Large intestine (tissue), 3 donors: ENCODE data around the gene ZBTB17. TPM values are rescaled to one million over a fixed set of nuclear protein-coding genes. Genes with fewer than 3 reads are reported as not detected.

Experiments
- DNase-seq, 2 donors: peaks; one replicate each; pipeline versions ENCODE4 v3.0.0 to v3.0.0-alpha.2; 2013
- H3K27ac ChIP-seq: one replicate; pipeline ENCODE4 v1.5.1; 2013; ENCODE audit warnings: low read length
- H3K27me3 ChIP-seq: 2 replicates; pipeline ENCODE4 v1.6.1; 2013; ENCODE audit warnings: low read length; ENCODE audit not compliant: control insufficient read depth, insufficient read depth
- H3K36me3 ChIP-seq: 2 replicates; pipeline ENCODE4 v1.6.1; 2013; ENCODE audit warnings: low read length; ENCODE audit not compliant: control insufficient read depth, insufficient read depth
- H3K4me1 ChIP-seq: one replicate; pipeline ENCODE4 v1.6.1; 2013; ENCODE audit warnings: low read length; ENCODE audit not compliant: control insufficient read depth, insufficient read depth
- H3K4me3 ChIP-seq: one replicate; pipeline ENCODE4 v1.5.1; 2013; ENCODE audit warnings: low read length
- H3K9me3 ChIP-seq: one replicate; pipeline ENCODE4 v1.6.1; 2013; ENCODE audit warnings: mild to moderate bottlenecking, low read depth, low read length, moderate library complexity; ENCODE audit not compliant: control insufficient read depth
- WGBS: methylation state at CpG from one replicate; pipeline ENCODE4 v1.1.5; 2013; ENCODE audit warnings: low lambda C conversion rate; ENCODE audit not compliant: insufficient coverage; 5-methylcytosine and 5-hydroxymethylcytosine counted together
- polyA plus RNA-seq: library from polyadenylated mRNA; unstranded; fragments of 120-200 nt; gene quantifications from one replicate; pipeline ENCODE4 v1.2.1, GENCODE V29; 2013

Gene ZBTB17
- polyA plus RNA-seq, 1 donor: 22.8 TPM

DNA sequence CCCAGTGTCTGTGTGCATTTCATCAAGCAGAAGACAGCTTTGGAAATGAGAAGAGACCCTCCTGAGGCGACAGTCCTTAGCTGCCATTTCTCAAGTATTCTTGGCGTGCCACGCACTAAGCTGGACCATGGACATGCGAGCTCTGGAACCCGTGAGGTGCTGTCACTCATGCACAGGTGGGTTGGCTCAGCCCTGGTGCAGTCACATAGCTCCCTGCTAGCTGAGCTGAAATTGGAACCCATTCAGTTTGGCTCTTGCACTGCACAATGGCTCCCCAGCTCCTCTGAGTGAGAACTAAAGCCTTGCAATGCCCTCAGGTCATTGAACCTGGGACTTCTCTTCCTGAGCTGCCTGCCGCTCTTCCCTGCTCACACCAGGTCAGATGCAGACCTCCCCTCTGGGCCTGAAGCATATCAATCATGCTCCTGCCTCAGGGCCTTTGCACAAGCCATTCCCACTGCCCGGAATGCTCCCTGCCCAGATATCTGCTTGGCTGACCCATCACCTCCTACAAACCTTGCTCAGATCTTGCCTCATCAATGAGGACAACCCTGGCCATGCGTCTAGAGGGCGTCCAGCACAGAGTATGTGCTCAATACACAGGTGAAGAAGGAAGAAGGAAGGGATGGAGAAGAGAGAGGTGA lies 21.9 kb upstream of the ZBTB17 start:
- no peaks in the 10 kb centered on the region for H3K27me3 ChIP-seq
- H3K36me3 ChIP-seq: no peaks in the 10 kb centered on the region
- no CpG with 5 or more reads among the region's 9 CpGs for WGBS
- DNase-seq: no peak
- H3K4me1 ChIP-seq: no peaks in the 10 kb centered on the region
- H3K4me3 ChIP-seq: no peak overlapping the region
- no peak overlapping the region for H3K27ac ChIP-seq
- H3K9me3 ChIP-seq: no peaks in the 10 kb centered on the region

DNA sequence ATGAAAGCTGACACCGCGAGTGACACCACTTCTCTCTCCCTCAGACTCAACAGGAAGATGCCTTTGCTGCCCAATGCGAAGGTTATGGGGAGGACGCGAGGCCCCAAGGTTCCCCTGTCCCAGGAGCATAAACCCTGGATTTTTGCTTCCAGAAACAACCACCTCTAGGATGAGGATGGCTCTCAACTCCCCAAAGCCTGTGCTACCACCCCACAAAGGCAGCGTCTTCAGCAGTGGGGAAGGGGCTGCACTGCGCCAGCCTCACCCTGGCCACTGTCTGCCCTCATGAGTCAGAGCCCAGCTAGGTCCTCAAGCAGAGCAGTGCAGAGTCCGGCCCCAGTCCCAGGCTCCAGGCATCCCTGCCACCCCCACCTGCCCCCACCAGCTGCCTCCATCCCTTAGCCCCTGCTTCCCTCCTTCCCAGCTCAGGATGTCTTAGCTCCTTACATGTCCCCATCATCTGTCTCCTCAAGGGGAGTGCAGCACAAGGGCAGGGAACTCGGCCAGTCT lies 21.2 kb upstream of the ZBTB17 start:
- no peaks in the 10 kb centered on the region for H3K4me1 ChIP-seq
- no peak overlapping the region for H3K27ac ChIP-seq
- no peak overlapping the region for H3K4me3 ChIP-seq
- DNase-seq: no peak
- H3K9me3 ChIP-seq: no peaks in the 10 kb centered on the region
- no peaks in the 10 kb centered on the region for H3K36me3 ChIP-seq
- no CpG with 5 or more reads among the region's 9 CpGs for WGBS
- no peaks in the 10 kb centered on the region for H3K27me3 ChIP-seq

DNA sequence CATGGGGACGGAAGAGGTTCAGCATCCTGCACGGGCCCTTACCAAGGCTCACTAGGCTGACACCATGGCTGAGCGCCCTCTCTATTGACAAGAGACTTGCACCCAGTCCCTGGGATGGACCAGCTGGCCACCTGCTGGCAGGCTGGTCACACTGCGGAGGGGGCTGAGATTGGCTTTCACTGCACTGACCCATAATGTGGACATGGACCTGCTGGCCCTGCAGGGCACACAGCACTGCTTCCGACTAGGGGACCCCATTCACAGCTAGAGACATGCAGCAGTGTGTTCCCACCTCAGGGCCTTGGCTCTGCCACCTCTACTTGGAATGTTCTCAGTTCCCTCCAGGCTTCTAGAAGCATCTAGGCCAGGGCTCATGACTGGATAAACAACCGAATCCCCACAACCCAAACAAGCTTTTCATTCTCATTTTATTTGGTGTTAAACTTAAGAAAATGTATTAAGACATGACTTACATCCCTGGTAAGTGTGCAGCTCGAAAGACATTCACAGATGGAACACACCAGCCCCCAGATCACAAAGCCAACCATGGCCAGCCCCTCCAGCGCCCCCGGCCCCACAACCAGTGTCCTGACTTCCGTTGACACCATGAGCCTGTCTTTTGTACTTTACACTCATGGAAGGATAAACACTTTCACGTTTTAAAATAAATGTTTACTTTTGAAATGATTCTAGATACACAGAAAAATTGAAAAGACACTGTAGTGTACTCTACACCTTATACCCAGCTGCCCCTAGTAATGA lies 18.9 kb upstream of the ZBTB17 start:
- H3K4me3 ChIP-seq: no peak overlapping the region
- no peak for DNase-seq
- no peak overlapping the region for H3K27ac ChIP-seq
- H3K9me3 ChIP-seq: no peaks in the 10 kb centered on the region
- H3K36me3 ChIP-seq: no peaks in the 10 kb centered on the region
- no peaks in the 10 kb centered on the region for H3K27me3 ChIP-seq
- no peaks in the 10 kb centered on the region for H3K4me1 ChIP-seq
- 73% methylated on average over 2 of the region's 11 CpGs for WGBS

DNA sequence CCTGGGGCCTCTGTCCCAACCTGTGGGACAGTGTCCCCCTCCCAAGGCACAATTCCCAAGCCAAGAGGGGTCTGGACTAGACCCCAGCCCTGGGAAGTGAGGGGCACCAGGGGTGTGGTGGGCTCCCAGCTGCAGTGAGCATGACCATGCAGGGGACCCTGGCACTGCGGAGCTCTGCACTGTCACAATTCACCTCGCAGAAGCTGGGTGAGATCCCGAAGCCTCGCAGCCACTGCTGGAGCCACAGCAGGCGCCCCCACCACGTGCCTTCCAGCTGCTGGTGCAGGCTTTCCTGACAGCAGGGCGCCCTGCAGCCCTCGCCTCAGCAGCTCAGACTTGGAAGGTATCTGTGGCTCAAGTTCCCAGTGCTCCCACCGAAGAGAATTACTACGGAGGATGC lies 18.2 kb upstream of the ZBTB17 start:
- Histone ChIP-seq H3K36me3 (no peaks in the 10 kb centered on the region), H3K27ac (no peak overlapping the region), H3K4me3 (no peak overlapping the region), H3K4me1 (no peaks in the 10 kb centered on the region), H3K27me3 (no peaks in the 10 kb centered on the region), H3K9me3 (no peaks in the 10 kb centered on the region)
- DNase-seq: no peak
- WGBS: no CpG with 5 or more reads among the region's 10 CpGs

DNA sequence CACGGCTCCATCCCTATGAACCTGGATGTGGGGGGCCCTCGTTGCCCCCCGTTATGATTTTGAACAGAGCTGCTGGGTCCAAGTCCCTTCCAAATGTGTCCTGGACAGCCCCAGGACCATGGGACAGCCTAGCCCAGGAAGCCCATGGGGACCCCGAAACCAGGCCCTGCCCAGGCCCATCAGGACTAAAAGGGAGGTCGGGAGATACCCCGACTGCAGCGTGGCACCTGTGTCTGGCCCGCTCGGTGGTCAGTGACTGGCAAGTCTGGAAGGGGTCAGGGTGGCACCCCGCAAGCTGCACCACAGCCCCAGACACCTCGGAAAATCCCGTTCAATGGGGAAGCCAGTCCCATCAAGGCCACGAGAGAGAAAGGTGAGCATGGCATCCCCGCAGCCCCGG lies 17.8 kb upstream of the ZBTB17 start:
- Histone ChIP-seq H3K27ac (no peak overlapping the region), H3K4me3 (no peak overlapping the region), H3K27me3 (no peaks in the 10 kb centered on the region), H3K36me3 (no peaks in the 10 kb centered on the region), H3K4me1 (no peaks in the 10 kb centered on the region), H3K9me3 (no peaks in the 10 kb centered on the region)
- WGBS: no CpG with 5 or more reads among the region's 15 CpGs
- no peak for DNase-seq

DNA sequence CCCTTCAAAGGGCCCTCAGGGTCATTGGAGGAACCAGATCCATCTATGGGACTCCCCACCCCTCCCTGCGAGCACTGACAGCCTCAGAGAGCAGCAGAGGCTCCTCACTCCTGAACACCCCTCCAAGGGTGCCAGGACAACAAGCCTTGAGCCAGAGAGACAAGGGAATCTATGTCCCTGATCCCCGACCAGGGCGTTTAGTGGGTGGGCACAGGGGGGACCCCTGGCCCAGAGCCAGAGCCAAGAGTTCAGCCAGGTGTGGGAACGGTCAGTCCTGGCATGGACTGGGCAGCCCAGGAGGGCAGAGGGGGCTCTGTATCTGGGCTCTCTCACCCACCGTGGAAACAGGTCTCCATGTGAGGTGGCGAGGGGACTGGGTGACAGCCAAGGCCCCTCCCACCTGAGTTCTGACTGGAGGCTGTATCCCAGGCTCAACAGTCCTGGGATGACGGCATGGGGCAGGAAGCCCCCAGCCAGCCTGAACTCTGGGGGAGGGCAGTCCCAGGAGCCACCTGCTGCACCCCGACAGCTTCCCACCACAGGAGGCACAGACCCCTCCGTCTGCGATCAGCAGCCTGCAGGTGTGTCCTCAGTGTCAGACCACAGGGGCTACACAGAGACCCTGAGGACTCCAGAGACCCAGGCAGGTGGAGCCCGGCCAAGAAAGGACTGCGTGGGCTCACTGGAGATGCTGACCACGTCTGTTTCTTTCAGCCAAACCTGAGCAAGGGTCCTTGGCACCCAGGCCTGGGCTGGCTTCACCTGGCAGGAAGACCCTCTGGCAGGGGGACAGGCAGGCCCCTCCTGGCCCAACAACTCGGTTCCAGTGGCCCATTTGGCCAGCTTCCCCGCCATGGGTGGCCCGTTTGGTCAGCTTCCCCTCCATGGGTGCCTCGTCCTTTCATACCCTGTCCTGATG lies 16.9 kb upstream of the ZBTB17 start:
- no peaks in the 10 kb centered on the region for H3K9me3 ChIP-seq

DNA sequence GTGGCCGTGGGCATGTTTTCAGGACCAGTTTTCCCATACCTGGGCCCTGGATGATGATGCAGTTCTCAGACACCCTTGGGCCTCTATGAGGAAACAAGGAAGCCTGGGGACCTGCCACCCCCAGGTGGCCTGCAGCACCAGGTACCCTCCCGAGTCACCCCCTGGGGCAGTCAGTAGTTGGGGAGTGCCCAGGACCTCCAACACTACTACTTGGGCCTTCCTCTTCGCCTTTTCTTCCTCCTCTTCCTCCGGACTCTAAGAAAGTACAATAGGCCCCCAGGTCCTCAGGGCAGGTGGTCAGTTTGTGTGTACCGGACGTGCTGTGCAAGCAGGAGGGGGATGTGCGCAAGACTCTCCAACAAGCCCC lies 16.3 kb upstream of the ZBTB17 start:
- no peaks in the 10 kb centered on the region for H3K9me3 ChIP-seq
- no peak overlapping the region for H3K27ac ChIP-seq
- H3K36me3 ChIP-seq: no peaks in the 10 kb centered on the region
- H3K4me1 ChIP-seq: no peaks in the 10 kb centered on the region
- H3K27me3 ChIP-seq: no peaks in the 10 kb centered on the region
- 90% methylated on average over 2 of the region's 7 CpGs for WGBS
- no peak overlapping the region for H3K4me3 ChIP-seq
- no peak for DNase-seq

More for the DNA sequence above, 16.9 kb upstream of the ZBTB17 start:
- H3K27me3 ChIP-seq: no peaks in the 10 kb centered on the region
- DNase-seq: no peak
- no CpG with 5 or more reads among the region's 17 CpGs for WGBS
- H3K36me3 ChIP-seq: no peaks in the 10 kb centered on the region
- no peaks in the 10 kb centered on the region for H3K4me1 ChIP-seq
- no peak overlapping the region for H3K4me3 ChIP-seq
- H3K27ac ChIP-seq: no peak overlapping the region

DNA sequence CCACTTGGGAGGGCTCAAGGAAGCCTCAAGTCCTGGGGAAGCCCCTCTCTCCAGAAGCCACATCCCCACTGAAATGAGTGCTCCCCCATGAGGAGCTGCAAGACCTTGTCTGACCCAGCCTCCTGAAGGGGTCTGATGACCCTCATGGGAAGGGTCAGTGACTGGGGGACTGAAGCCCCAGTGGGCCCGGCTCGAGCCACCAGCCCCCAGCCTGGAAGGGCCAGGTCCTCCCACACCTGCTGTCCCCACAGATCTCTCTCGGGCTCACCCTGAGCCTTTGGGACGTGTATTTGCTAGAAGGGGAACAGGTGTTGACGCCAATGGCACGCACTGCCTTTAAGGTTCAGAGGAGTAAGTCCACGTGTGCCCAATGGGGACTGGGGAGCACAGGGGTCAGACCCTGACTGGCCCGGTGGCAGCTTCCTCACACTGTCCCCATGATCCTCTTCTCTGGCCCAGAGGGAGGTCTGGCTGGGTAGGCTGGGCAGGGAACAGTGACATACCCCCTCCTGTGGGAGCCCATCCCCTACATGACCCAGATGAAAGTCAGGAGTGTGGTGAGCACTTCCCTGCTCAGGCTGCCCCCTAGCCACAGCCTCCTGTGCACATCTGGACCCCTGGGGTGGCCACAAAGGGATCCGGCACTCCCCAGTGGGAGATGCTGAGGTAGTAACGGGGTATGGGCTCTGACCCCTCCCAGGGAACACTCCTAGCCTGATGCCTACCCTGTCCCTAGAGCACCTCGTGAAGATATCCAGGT lies 15.7 kb upstream of the ZBTB17 start:
- DNase-seq: no peak
- no peak overlapping the region for H3K27ac ChIP-seq

DNA sequence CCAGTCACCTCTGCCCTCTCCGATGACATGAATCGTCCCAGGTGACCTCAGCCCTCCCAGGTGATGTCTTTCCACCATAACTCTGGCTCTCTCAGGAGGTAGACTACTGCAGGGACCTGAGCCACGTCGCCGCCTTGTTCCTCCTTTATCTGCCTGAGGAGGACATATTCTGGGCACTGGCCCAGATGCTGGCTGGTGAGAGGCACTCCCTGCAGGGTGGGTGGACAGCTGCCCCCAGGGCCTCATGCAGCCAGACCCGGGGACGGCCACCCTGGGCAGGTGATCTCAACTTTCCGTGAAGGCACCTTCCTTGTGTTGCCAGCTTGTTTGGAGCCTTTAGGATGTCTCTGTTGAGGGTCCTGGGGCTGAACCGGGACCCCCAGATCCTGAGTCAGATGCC lies 13.9 kb upstream of the ZBTB17 start:
- Histone ChIP-seq H3K4me1 (no peaks in the 10 kb centered on the region), H3K36me3 (no peaks in the 10 kb centered on the region), H3K4me3 (no peak overlapping the region), H3K27me3 (no peaks in the 10 kb centered on the region), H3K27ac (no peak overlapping the region), H3K9me3 (no peaks in the 10 kb centered on the region)
- no CpG with 5 or more reads among the region's 9 CpGs for WGBS
- no peak for DNase-seq

More for the DNA sequence above, 15.7 kb upstream of the ZBTB17 start:
- Histone ChIP-seq H3K4me3 (no peak overlapping the region), H3K27me3 (no peaks in the 10 kb centered on the region), H3K9me3 (no peaks in the 10 kb centered on the region), H3K4me1 (no peaks in the 10 kb centered on the region), H3K36me3 (no peaks in the 10 kb centered on the region)
- WGBS: no CpG with 5 or more reads among the region's 11 CpGs
